ENCODE measurements around the gene BCDIN3D. TPM values are rescaled to one million over a fixed set of nuclear protein-coding genes. Genes with fewer than 3 reads are reported as not detected.

BCDIN3D gene
- total RNA-seq, 1 experiment from 2014 or later, result 4.8 TPM

DNA sequence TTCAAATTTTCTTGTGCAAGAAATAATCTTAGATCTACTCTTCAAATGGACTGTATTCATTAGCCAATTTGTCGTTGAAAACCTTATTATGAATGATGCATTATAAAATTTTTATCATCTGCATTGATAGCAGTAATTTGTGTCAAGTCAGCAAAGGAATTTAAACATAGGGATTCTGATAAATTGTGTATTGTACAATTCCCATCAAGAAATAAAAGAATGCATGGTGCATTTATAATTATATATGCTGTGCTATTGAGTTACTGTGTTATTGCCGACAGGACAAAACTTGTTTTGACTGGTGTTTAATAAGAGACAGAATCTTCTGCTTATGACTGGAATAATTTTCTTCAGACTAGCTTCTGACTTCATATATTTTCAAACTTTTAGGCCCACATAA lies 3.1 kb upstream of the BCDIN3D start:
- TF ChIP-seq POLR2AphosphoS5 (IDR thresholded peaks at IDR 0.05; ENCODE audit: low read depth, low read length) (no peak), SIN3A (IDR thresholded peaks at IDR 0.05; ENCODE audit: borderline replicate concordance, insufficient read depth, low read depth, low read length) (no peak)

DNA sequence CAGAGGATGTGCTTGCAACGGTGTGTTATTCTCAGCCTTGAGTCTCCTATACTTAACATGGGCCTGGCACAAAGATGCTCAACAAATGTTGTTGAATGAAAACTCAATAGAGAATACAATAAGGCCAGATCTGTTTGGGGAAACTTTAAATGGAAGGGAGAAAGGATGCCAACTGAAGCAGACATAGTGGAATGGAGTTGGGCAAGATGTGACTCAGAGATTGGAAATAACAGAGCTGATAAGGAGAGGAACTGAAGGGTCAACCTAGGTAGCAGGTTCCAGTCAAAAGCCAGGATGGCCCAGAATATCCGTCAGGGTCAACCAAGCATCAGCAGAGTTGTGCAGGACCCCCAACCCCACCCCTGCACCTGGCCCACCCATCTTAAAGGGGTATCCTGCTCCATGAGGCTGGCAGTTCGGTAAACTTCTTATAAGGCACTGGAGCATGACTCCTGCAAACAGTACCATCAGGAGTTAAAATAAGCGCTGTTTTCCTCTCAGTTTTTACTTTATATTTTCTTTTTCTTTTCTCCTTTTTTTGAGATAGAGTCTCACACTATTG lies 1.1 kb upstream of the BCDIN3D start:
- TF ChIP-seq POLR2AphosphoS5 (IDR thresholded peaks at IDR 0.05; ENCODE audit: low read depth, low read length), result no peak
- no peak for TF ChIP-seq SIN3A (IDR thresholded peaks at IDR 0.05; ENCODE audit: borderline replicate concordance, insufficient read depth, low read depth, low read length)
- TF ChIP-seq, protein P1, sequence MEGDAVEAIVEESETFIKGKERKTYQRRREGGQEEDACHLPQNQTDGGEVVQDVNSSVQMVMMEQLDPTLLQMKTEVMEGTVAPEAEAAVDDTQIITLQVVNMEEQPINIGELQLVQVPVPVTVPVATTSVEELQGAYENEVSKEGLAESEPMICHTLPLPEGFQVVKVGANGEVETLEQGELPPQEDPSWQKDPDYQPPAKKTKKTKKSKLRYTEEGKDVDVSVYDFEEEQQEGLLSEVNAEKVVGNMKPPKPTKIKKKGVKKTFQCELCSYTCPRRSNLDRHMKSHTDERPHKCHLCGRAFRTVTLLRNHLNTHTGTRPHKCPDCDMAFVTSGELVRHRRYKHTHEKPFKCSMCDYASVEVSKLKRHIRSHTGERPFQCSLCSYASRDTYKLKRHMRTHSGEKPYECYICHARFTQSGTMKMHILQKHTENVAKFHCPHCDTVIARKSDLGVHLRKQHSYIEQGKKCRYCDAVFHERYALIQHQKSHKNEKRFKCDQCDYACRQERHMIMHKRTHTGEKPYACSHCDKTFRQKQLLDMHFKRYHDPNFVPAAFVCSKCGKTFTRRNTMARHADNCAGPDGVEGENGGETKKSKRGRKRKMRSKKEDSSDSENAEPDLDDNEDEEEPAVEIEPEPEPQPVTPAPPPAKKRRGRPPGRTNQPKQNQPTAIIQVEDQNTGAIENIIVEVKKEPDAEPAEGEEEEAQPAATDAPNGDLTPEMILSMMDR (IDR thresholded peaks at IDR 0.05), result no peak
- TF ChIP-seq, protein P2, sequence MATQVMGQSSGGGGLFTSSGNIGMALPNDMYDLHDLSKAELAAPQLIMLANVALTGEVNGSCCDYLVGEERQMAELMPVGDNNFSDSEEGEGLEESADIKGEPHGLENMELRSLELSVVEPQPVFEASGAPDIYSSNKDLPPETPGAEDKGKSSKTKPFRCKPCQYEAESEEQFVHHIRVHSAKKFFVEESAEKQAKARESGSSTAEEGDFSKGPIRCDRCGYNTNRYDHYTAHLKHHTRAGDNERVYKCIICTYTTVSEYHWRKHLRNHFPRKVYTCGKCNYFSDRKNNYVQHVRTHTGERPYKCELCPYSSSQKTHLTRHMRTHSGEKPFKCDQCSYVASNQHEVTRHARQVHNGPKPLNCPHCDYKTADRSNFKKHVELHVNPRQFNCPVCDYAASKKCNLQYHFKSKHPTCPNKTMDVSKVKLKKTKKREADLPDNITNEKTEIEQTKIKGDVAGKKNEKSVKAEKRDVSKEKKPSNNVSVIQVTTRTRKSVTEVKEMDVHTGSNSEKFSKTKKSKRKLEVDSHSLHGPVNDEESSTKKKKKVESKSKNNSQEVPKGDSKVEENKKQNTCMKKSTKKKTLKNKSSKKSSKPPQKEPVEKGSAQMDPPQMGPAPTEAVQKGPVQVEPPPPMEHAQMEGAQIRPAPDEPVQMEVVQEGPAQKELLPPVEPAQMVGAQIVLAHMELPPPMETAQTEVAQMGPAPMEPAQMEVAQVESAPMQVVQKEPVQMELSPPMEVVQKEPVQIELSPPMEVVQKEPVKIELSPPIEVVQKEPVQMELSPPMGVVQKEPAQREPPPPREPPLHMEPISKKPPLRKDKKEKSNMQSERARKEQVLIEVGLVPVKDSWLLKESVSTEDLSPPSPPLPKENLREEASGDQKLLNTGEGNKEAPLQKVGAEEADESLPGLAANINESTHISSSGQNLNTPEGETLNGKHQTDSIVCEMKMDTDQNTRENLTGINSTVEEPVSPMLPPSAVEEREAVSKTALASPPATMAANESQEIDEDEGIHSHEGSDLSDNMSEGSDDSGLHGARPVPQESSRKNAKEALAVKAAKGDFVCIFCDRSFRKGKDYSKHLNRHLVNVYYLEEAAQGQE (IDR thresholded peaks at IDR 0.05; ENCODE audit: insufficient read depth in 1 of 2, low read depth in 2 of 2, low read length in 1 of 2), result no peak
- TF ChIP-seq TCF7L2 (IDR thresholded peaks at IDR 0.05; ENCODE audit: low read depth, low read length), result no peak
- ATAC-seq (no peak), DNase-seq (ENCODE audit: low read depth, low spot score) (no peak)
- H3K27ac ChIP-seq (ENCODE audit: low read length), result peak overlapping the region; percentile 86
- H3K27me3 ChIP-seq (ENCODE audit: control insufficient read depth, insufficient read depth, low read length), result peaks cover 7% of the 10 kb centered on the region
- POLR2A ChIA-PET, result no interaction called here
- in situ Hi-C loops (cut with HindIII; ENCODE audit: low pct_unique_long_range_greater_than_20kb, low sequenced_read_pairs), result no loop called here
- intact Hi-C loops (cut with micrococcal nuclease; ENCODE audit: unreplicated experiment), result no loop called here
- H3K9me3 ChIP-seq (ENCODE audit: control insufficient read depth, insufficient read depth, low read depth, low read length), result no peaks in the 10 kb centered on the region
- peaks cover 16% of the 10 kb centered on the region for H3K4me1 ChIP-seq (ENCODE audit: control insufficient read depth, insufficient read depth, low read length)
- no TSS peak for BruUV-seq (replicated peaks)
- no peak overlapping the region for H3K4me3 ChIP-seq (ENCODE audit: low read depth in 2 of 2, low read length in 2 of 2)
- CTCF ChIA-PET, result interaction anchor here (0.6 kb wide), 1 partner anchor 117 kb away, joined by 3 read pairs; no protein-coding TSS in a partner anchor
- no peaks in the 10 kb centered on the region for H3K36me3 ChIP-seq (ENCODE audit: control insufficient read depth, insufficient read depth, low read length)

More for the DNA sequence above, 3.1 kb upstream of the BCDIN3D start:
- H3K27me3 ChIP-seq (ENCODE audit: control insufficient read depth, insufficient read depth, low read length), result peaks cover 13% of the 10 kb centered on the region
- intact Hi-C loops (cut with micrococcal nuclease; ENCODE audit: unreplicated experiment), result no loop called here
- in situ Hi-C loops (cut with HindIII; ENCODE audit: low pct_unique_long_range_greater_than_20kb, low sequenced_read_pairs), result no loop called here
- no peak overlapping the region for H3K27ac ChIP-seq (ENCODE audit: low read length)
- CTCF ChIA-PET, result interaction anchor here (0.7 kb wide), 1 partner anchor 97 kb away, joined by 14 read pairs; no protein-coding TSS in a partner anchor
- BruUV-seq (replicated peaks), result no TSS peak
- ATAC-seq (no peak), DNase-seq (ENCODE audit: low read depth, low spot score) (no peak)
- H3K4me3 ChIP-seq (ENCODE audit: low read depth in 2 of 2, low read length in 2 of 2), result no peak overlapping the region
- H3K4me1 ChIP-seq (ENCODE audit: control insufficient read depth, insufficient read depth, low read length), result peaks cover 16% of the 10 kb centered on the region
- no peaks in the 10 kb centered on the region for H3K9me3 ChIP-seq (ENCODE audit: control insufficient read depth, insufficient read depth, low read depth, low read length)
- POLR2A ChIA-PET, result no interaction called here
- no peaks in the 10 kb centered on the region for H3K36me3 ChIP-seq (ENCODE audit: control insufficient read depth, insufficient read depth, low read length)

DNA sequence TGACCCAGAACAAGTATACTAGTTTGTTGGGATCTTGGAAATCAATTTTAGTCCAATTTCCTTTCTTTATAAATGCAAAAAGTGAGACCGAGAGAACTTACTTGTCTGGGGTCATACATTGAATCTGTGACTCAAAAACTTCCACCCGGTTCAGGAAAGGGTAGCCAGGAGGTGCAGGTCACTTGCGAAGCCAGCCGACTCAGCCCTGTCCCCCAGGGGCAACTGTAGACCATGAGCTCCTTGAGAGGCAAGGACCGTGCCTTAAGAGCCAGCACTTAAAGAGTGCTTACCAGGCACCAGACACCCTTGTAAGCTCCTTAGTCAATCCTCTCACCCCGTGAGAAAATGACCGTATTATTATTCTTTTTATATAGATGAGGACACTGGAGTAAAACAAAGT lies 505 bp upstream of the BCDIN3D start:
- in situ Hi-C loops (cut with HindIII; ENCODE audit: low pct_unique_long_range_greater_than_20kb, low sequenced_read_pairs), result no loop called here
- ChIA-PET POLR2A (interaction anchor here (0.6 to 0.7 kb wide), 2 partner anchors 24 to 150 kb away, joined by 3 to 6 read pairs; no protein-coding TSS in a partner anchor), CTCF (no interaction called here)
- Histone ChIP-seq H3K4me3 (ENCODE audit: low read depth in 2 of 2, low read length in 2 of 2) (peak overlapping the region; percentile 65 to 98), H3K9me3 (ENCODE audit: control insufficient read depth, insufficient read depth, low read depth, low read length) (no peaks in the 10 kb centered on the region), H3K27me3 (ENCODE audit: control insufficient read depth, insufficient read depth, low read length) (peaks cover 2% of the 10 kb centered on the region), H3K27ac (ENCODE audit: low read length) (peak overlapping the region; percentile 86), H3K4me1 (ENCODE audit: control insufficient read depth, insufficient read depth, low read length) (peaks cover 16% of the 10 kb centered on the region), H3K36me3 (ENCODE audit: control insufficient read depth, insufficient read depth, low read length) (no peaks in the 10 kb centered on the region)
- TF ChIP-seq SIN3A (IDR thresholded peaks at IDR 0.05; ENCODE audit: borderline replicate concordance, insufficient read depth, low read depth, low read length) (no peak), TCF7L2 (IDR thresholded peaks at IDR 0.05; ENCODE audit: low read depth, low read length) (no peak), POLR2AphosphoS5 (IDR thresholded peaks at IDR 0.05; ENCODE audit: low read depth, low read length) (no peak)
- TF ChIP-seq, protein P1 (IDR thresholded peaks at IDR 0.05), result no peak
- intact Hi-C loops (cut with micrococcal nuclease; ENCODE audit: unreplicated experiment), result no loop called here
- BruUV-seq (replicated peaks), result TSS peak; percentile 74
- no peak for DNase-seq (ENCODE audit: low read depth, low spot score)
- no peak for ATAC-seq

All from Panc1 (cell line).